Gastrocnemius medialis (tissue), 4 donors: ENCODE measurements around the gene DLG1.

Experiments
- CTCF ChIP-seq, 5 experiments: fragments of 450-650 bp in 3 of 5; fragments of 200-600 bp in 2 of 5; sonication (generic) in 2 of 5; IDR thresholded peaks in 4 of 5; conservative IDR thresholded peaks in 1 of 5; 1 replicate in 4 of 5; 2 replicates in 1 of 5; pipeline ENCODE4 v1.5.1; 2016 to 2019; ENCODE audit warnings: antibody characterized with exemption in 5 of 5, mild to moderate bottlenecking in 3 of 5, moderate library complexity in 3 of 5
- POLR2A ChIP-seq, 2 donors: fragments of 450-650 bp; IDR thresholded peaks; one replicate each; pipeline ENCODE4 v1.6.1; 2017; ENCODE audit warnings: antibody characterized with exemption in 2 of 2, mild to moderate bottlenecking in 2 of 2, moderate library complexity in 2 of 2

- TF ChIP-seq CTCF (IDR thresholded peaks at IDR 0.05 in 4 of 5, conservative IDR thresholded peaks at IDR 0.05 in 1 of 5) (no peak), POLR2A (IDR thresholded peaks at IDR 0.05) (no peak)
These were observed 7.4 kb upstream of the DLG1 start for GRCh38 chr3:197305854-197306253.
